HEK293T (cell line): ENCODE data around the gene GJD3.

Source experiments
- ARNT ChIP-seq: fragments of 450-650 bp; IDR thresholded peaks from 2 replicates; pipeline ENCODE4 v1.6.1; 2017; ENCODE audit warnings: mild to moderate bottlenecking
- BHLHE40 ChIP-seq: fragments of 450-650 bp; IDR thresholded peaks from 2 replicates; pipeline ENCODE4 v1.6.1; 2016; ENCODE audit warnings: mild to moderate bottlenecking, moderate library complexity, borderline replicate concordance
- FOXM1 ChIP-seq: fragments of 450-650 bp; IDR thresholded peaks from 2 replicates; pipeline ENCODE4 v1.6.1; 2017; ENCODE audit warnings: mild to moderate bottlenecking, borderline replicate concordance
- TARDBP ChIP-seq: fragments of 450-650 bp; IDR thresholded peaks from 2 replicates; pipeline ENCODE4 v1.6.1; 2016
- ZNF384 ChIP-seq: fragments of 450-650 bp; IDR thresholded peaks from 2 replicates; pipeline ENCODE4 v1.6.1; 2016
- TF ChIP-seq, protein P1 (sequence below): fragments of 450-650 bp; IDR thresholded peaks from 2 replicates; pipeline ENCODE4 v1.6.1; 2016

GRCh38 chr17:40314584-40314956 is 50.0 kb downstream of the GJD3 start:
- TF ChIP-seq BHLHE40 (no peak), ZNF384 (no peak), FOXM1 (no peak), TARDBP (no peak), ARNT (no peak)
- TF ChIP-seq, protein P1, sequence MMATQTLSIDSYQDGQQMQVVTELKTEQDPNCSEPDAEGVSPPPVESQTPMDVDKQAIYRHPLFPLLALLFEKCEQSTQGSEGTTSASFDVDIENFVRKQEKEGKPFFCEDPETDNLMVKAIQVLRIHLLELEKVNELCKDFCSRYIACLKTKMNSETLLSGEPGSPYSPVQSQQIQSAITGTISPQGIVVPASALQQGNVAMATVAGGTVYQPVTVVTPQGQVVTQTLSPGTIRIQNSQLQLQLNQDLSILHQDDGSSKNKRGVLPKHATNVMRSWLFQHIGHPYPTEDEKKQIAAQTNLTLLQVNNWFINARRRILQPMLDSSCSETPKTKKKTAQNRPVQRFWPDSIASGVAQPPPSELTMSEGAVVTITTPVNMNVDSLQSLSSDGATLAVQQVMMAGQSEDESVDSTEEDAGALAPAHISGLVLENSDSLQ: no peak
